Neuron (in vitro differentiated cells): ENCODE measurements around the gene PIMREG.
"Not testable (repeated sequence)": the region's sequence is repeated elsewhere in the genome, so short reads cannot be mapped to it uniquely, and the experiment has no call there.

Experiments
- H2AFZ ChIP-seq: one replicate; pipeline ENCODE4 v1.6.1; 2013; ENCODE audit warnings: low read depth, mild to moderate bottlenecking, inconsistent platforms, low read length, moderate library complexity
- H3K27me3 ChIP-seq: one replicate; pipeline ENCODE4 v1.6.1; 2013; ENCODE audit warnings: low read length; ENCODE audit not compliant: insufficient read depth
- H3K36me3 ChIP-seq: one replicate; pipeline ENCODE4 v1.6.1; 2013; ENCODE audit warnings: low read length; ENCODE audit not compliant: insufficient read depth
- H3K4me1 ChIP-seq: one replicate; pipeline ENCODE4 v1.6.1; 2013; ENCODE audit warnings: low read length; ENCODE audit not compliant: insufficient read depth
- H3K4me3 ChIP-seq: 2 replicates; pipeline ENCODE4 v1.5.1; 2013; ENCODE audit warnings: mild to moderate bottlenecking, low read length, moderate library complexity
- H3K9me3 ChIP-seq: one replicate; pipeline ENCODE4 v1.6.1; 2013; ENCODE audit warnings: low read length

Gene PIMREG

DNA sequence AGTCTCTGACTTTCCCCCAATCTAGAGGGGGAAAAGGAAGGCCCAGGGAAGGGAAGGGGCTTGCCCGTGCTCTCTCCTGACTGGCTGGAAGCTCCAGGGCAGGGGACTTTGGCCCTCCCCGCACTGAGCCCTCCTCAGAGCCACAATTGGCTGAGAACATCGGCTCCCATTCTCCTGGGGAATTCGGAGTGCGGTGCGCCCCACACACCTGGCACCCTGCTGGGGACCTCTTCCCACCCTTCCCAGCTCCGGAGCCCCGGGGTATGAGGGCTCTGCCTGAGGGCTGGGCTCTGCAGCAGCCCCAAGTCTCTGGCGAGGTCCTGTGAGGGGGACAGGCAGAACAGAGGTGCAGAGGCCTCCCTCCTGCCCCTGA, 36.0 kb downstream of the PIMREG start:
- Histone ChIP-seq H2AFZ (no peak overlapping the region), H3K27me3 (no peaks in the 10 kb centered on the region), H3K36me3 (no peaks in the 10 kb centered on the region), H3K4me1 (peaks cover 6% of the 10 kb centered on the region), H3K9me3 (no peaks in the 10 kb centered on the region), H3K4me3 (no peak overlapping the region)

DNA sequence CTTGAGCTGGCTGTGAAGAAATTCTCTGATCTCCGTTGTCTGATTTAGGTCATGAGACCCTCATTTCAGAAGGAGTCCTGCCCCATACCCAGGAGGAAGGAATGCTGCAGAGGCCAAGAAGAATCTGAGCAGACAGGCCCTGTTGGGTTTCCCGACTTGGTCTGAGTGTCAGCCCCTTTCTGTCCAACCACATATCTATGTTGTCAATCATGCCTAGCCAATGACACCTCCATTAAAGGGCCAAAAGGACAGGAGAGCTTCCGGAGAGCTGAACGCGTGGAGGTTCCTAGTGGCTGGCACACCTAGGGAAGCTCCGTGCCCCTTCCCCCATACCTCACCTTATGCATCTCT, 37.8 kb downstream of the PIMREG start:
- no peaks in the 10 kb centered on the region for H3K36me3 ChIP-seq
- H3K4me1 ChIP-seq = no peaks in the 10 kb centered on the region
- no peaks in the 10 kb centered on the region for H3K9me3 ChIP-seq
- H3K4me3 ChIP-seq = no peak overlapping the region
- no peak overlapping the region for H2AFZ ChIP-seq
- H3K27me3 ChIP-seq = no peaks in the 10 kb centered on the region

DNA sequence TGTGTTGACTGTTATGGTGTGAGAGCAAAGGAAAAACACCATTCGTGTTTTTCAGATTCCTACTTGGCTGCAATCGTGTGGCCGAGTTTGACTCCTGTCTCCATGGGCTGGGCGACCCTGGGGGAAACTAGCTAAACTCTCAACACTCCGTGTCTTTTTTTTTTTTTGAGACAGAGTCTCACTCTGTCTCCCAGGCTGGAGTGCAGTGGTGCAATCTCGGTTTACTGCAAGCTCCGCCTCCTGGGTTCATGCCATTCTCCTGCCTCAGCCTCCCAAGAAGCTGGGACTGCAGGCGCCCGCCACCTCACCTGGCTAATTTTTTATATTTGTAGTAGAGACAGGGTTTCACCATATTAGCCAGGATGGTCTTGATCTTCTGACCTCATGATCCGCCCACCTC, 38.5 kb downstream of the PIMREG start:
- not testable (repeated sequence) for H3K4me1 ChIP-seq, H2AFZ ChIP-seq, H3K27me3 ChIP-seq, H3K36me3 ChIP-seq, H3K9me3 ChIP-seq, H3K4me3 ChIP-seq

DNA sequence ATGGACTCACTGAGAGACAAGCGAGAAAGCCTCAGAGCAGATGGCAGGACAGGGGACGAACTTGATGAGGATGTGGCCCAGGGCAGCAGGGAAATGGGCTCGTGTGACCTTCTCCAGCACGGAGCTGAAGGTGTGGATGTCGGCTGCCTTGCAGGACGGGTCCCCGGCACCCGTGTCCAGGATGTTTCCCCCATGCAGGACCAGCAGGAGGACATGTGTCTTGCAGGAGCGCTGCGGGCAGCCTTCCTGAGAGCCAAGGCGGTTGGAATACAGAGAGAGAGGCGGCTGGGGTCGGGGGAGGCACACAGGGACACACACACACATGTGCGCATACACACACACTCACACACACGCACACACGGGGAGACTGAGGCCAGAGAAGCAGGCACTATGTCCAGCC, 39.3 kb downstream of the PIMREG start:
- no peaks in the 10 kb centered on the region for H3K36me3 ChIP-seq
- no peaks in the 10 kb centered on the region for H3K9me3 ChIP-seq
- H3K4me1 ChIP-seq = no peaks in the 10 kb centered on the region
- H3K4me3 ChIP-seq = no peak overlapping the region
- H3K27me3 ChIP-seq = no peaks in the 10 kb centered on the region
- no peak overlapping the region for H2AFZ ChIP-seq

DNA sequence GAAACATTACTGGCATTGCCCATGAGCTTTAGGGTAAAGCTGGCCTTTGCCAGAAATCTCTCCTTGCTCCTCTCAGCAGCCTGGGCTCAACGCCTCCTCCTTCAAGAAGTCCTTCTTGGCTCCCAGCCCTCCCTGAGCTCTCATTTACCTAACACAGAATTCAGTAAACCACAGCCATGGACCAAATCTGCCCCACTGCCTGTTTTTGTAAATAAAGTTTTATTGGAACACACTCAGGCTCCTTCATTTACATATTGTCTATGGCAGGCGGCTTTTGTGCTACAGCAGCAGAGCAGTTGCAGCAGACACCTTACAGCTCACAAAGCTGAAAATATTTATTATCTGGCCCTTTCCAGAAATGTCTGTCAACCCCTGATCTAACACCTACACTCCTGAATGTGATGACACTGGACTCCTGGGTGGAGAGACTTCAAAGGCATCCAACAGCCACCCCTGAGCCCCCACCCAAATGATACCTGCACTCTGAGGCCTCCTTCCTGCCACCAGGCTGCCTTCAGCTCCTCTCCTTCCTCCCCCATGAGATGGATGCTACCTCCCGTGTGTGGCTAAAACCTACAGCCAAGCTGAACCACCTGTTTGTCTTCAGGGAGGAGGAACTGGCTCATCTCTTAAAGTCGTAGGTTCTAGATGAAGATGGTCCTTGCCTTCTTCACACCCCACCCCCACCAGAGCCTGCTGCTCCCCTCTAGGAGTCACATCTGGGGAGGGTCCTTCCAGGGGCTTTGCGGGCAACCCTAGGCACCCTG, 41.6 kb downstream of the PIMREG start:
- H3K4me3 ChIP-seq = no peak overlapping the region
- no peaks in the 10 kb centered on the region for H3K36me3 ChIP-seq
- no peaks in the 10 kb centered on the region for H3K4me1 ChIP-seq
- H3K9me3 ChIP-seq = no peaks in the 10 kb centered on the region
- no peak overlapping the region for H2AFZ ChIP-seq
- H3K27me3 ChIP-seq = no peaks in the 10 kb centered on the region

DNA sequence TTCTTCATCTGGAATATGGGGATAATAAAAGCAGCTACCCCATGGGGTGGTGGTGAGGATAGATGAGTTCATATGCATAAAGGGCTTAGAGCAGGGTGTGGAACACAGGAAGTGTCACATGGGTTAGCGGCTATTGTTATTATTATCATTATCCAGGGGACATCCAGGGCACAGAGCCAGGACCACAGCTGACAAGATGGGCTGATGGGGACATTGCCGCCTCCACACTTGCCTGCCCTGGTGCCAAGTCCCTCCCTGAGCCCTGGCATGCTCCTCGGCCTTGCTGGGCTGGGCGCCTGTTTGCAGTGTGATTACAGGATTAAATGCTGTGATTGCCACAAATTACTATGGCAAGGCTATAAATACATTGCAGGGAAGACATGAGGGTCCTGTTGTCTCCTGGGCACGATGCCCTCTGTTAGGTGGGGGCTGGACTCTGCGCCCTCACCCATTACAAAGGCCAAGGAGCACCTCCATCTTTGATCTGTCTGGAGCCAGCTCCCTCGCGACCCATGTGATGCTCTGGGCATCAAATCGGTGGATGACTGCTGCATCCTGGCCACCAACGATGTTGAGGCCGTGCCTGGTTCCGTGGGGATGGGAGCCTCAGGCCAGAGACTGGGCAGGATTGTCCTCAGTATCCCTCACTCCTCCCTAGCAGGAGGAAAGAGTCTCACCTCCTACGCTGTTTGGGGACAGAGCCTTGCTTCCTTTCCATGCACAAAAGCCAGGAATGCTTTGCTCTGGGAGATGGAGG, 43.2 kb downstream of the PIMREG start:
- no peak overlapping the region for H3K4me3 ChIP-seq
- H2AFZ ChIP-seq = no peak overlapping the region
- no peaks in the 10 kb centered on the region for H3K27me3 ChIP-seq
- H3K4me1 ChIP-seq = no peaks in the 10 kb centered on the region
- no peaks in the 10 kb centered on the region for H3K36me3 ChIP-seq
- H3K9me3 ChIP-seq = no peaks in the 10 kb centered on the region

DNA sequence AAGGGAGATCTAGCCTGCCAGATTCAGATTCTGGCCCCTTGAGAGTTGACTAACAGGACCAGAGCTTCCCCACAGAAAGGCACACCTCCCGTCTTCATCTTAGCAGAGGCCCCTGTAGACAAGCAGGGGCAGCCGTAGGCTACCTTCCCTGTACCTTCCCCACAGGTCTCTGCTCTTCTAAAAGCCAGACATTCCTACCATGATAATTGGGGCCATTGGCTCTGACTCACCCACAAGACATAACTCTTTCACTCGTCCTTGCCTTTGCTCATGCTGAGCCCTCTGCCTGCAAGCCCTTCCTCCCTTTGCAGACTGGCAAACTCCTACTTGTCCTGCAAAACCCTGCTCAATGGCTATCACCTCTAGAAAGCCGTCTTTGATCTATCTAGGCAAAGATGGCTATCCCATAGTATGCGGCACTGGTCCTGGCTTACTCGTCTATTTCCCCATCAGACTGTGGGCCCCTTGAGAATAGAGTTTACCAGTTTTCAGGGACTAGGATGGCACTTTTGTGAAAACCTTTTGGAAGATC, 43.8 kb downstream of the PIMREG start:
- Histone ChIP-seq H3K4me1 (no peaks in the 10 kb centered on the region), H3K9me3 (no peaks in the 10 kb centered on the region), H2AFZ (no peak overlapping the region), H3K27me3 (no peaks in the 10 kb centered on the region), H3K36me3 (no peaks in the 10 kb centered on the region), H3K4me3 (no peak overlapping the region)

DNA sequence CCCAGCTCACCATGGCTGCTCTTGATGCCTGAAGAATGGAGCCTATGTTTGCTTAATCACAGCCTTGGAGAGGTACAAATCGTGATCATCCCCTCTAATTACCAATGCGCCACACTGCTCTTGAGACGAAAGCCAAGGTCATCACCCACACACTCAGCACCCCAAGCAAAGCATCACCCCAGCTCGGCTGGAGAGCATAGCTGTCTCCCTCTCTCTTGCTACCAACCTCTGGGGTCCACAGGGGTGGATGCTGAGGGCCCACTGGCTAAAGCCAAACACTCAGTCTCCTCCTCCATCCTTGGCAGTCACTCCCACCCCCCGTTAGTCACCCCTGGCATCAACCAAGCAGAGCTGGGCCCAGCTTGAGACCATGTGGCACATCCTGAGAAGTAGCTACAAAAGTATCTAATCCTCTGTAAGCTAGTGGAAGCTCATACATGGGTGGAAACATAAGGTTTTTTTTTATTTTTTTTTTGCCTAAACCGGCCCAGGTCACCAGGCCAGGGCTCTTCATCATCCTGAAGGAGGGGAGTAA, 44.8 kb downstream of the PIMREG start:
- H3K9me3 ChIP-seq = no peaks in the 10 kb centered on the region
- H3K36me3 ChIP-seq = no peaks in the 10 kb centered on the region
- no peak overlapping the region for H2AFZ ChIP-seq
- H3K4me1 ChIP-seq = no peaks in the 10 kb centered on the region
- H3K27me3 ChIP-seq = no peaks in the 10 kb centered on the region
- no peak overlapping the region for H3K4me3 ChIP-seq

DNA sequence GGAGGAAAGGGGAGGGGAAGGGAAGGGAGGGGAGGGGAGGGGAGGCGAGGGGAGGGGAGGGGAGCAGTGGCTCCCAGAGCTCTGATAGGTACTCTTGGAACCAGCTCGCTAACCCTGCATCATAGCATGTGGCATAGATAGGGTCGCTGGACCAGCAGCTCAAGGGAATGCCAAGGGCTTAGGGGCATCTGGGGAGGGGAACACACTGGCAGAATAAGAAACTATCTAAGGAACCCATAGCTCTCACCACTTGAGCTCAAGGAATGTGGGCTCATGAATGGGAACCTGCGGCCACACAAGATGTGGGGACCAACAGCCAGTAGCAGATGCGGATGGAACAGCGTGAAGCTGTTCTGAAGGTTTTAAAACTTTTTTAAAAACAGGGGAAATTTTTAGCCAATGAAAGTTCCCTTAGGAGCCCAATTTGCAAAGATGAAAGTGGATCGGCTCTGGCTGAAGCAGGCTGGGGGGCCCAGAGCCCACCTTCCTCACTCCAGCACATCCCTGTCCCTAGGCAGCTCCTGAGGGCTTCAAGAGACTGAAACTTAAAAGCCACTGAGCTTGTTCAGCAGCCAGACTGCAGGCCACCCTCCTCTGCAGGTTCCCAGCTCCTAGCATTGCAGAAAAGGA, 46.9 kb downstream of the PIMREG start:
- Histone ChIP-seq H2AFZ (no peak overlapping the region), H3K9me3 (no peaks in the 10 kb centered on the region), H3K4me3 (no peak overlapping the region)

DNA sequence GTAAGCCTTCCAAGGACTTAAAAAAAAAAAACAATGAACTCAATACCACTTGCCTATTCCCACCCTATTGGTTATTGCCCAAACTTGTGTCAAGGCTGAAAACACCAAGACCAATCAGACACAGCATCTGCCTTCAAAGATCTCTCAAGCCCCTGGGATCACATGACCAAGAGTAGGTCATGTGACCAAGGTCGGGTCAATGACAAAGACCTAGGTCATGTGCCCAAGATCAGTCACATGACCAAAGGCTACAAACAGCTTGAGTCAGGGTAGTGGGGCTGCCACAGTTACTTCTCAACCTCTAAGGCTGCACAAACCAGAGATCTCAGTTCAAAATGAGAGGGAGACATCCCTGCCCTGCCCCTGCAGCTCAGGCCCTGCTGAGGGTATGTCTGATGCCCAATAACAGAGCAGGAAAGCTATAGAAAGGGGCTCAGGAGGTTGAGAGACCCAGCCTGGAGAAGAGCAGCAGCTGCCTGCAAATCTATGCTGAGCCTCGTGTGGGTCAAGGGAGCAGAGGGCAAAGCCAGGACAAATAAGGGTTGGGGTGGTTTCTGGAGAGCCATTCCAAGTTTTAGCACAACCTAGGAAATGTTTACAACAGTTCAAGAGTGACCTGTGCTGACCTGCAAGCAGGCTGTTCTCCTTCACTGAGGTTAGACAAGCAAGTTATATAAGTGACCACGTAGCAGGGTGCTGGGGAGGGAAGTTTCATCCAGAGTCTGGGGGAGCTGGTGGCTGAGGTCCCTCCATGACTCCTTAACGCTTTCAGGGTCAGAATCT, 48.8 kb downstream of the PIMREG start:
- Histone ChIP-seq H3K4me1 (no peaks in the 10 kb centered on the region), H3K9me3 (no peaks in the 10 kb centered on the region), H3K4me3 (no peak overlapping the region), H3K27me3 (no peaks in the 10 kb centered on the region), H2AFZ (no peak overlapping the region), H3K36me3 (no peaks in the 10 kb centered on the region)

More for the DNA sequence above, 46.9 kb downstream of the PIMREG start:
- H3K4me1 ChIP-seq = no peaks in the 10 kb centered on the region
- H3K36me3 ChIP-seq = no peaks in the 10 kb centered on the region
- H3K27me3 ChIP-seq = no peaks in the 10 kb centered on the region

DNA sequence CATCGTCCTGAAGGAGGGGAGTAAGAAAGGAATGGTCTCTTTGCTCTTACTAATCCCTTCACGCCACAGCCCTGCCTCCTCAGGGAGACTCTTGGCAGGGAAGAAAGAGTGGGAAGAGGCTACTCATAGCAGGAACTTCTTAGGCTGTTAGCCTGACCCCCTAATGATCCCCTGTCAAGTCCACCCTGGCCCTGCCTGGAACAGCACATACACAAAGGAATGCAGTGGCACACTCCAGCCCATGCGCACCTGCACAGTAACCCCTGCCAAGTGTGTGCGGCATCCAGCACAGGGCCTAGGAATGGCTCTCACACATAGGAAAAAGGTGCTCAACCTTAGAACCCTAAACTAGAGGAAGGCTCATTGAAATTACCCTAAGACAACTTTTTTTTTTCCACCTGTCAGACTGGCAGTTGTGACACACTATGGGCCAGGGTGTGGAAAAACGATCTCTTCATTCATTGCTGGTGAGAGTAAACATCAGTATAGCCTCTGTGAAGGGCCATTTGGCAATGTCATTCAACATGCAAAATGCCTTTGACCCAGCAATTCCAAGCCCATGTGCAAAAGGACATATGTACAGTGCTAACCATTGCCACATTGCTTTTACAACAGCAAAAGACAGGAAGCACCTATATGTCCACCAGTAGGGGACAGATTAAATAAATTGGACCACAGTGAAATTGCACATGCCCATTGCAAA, 50.1 kb downstream of the PIMREG start:
- H3K4me1 ChIP-seq = no peaks in the 10 kb centered on the region
- no peaks in the 10 kb centered on the region for H3K9me3 ChIP-seq
- H3K27me3 ChIP-seq = no peaks in the 10 kb centered on the region
- H3K36me3 ChIP-seq = no peaks in the 10 kb centered on the region
- no peak overlapping the region for H3K4me3 ChIP-seq
- no peak overlapping the region for H2AFZ ChIP-seq

DNA sequence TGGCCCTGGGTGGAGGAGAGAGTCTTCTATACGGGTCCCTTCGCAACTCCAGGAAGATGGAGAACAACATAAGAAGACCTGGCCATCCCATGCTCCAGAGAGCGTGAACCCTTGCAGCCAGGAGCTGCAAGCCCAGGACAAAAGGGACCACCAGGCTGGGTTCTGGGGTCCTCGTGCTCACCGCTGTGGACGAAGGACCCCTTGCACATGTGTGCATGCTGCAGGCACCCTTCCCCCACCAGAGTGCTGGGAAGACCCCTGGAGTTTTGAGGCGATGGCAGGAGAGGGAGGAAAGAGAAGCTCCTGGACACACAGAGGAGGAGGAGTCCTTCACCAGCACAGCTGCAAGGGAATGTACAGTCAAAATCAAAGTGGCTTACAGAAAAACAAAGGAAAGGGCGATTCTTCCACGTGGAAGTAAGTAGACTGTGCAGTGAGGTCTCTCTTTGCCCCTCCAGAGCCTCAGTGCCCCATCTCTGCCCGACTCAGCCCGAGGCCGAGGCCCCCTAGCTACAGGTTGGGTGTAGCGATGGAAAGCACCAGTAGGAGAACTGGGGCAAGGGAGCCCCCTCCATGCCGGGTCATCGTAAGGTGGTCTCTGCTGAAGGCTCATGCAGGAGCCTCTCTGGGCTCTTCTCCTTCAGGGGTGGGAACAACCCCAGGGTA, 51.3 kb downstream of the PIMREG start:
- H3K27me3 ChIP-seq = no peaks in the 10 kb centered on the region
- H2AFZ ChIP-seq = no peak overlapping the region
- H3K36me3 ChIP-seq = no peaks in the 10 kb centered on the region
- H3K9me3 ChIP-seq = no peaks in the 10 kb centered on the region
- no peaks in the 10 kb centered on the region for H3K4me1 ChIP-seq
- no peak overlapping the region for H3K4me3 ChIP-seq
